ENCODE data around the gene JAG1. TPM values are rescaled to one million over a fixed set of nuclear protein-coding genes. Genes with fewer than 3 reads are reported as not detected.
A peak's percentile ranks its signal among the peaks of the same experiment; 100 is the strongest.

Gene JAG1
- total RNA-seq, 4 donors from 2014 or later, result 35.2 to 73.5 (median 65.3) TPM

GRCh38 chr20:10662661-10663458, 10.9 kb downstream of the JAG1 start:
- H3K4me1 ChIP-seq, result peaks cover 0 to 43% (median 2%) of the 10 kb centered on the region in 4 donors
- H3K27ac ChIP-seq, result peak overlapping the region in 1 of 4 donors; percentile 19
- H3K4me3 ChIP-seq, result no peak overlapping the region

GRCh38 chr20:10662151-10662550, 11.6 kb downstream of the JAG1 start:
- DNase-seq, result no peak
- Histone ChIP-seq H3K27ac (peak overlapping the region in 1 of 4 donors; percentile 19), H3K36me3 (peaks cover 0 to 63% (median 0%) of the 10 kb centered on the region in 3 donors), H3K4me3 (no peak overlapping the region), H3K9me3 (no peaks in the 10 kb centered on the region), H3K4me1 (peaks cover 0 to 43% (median 2%) of the 10 kb centered on the region in 4 donors), H3K27me3 (no peaks in the 10 kb centered on the region)
- TF ChIP-seq CTCF (IDR thresholded peaks at IDR 0.05) (no peak), POLR2A (IDR thresholded peaks at IDR 0.05) (no peak)

More at GRCh38 chr20:10662661-10663458, 10.9 kb downstream of the JAG1 start:
- no peaks in the 10 kb centered on the region for H3K9me3 ChIP-seq
- TF ChIP-seq POLR2A (IDR thresholded peaks at IDR 0.05), result no peak
- no peak for TF ChIP-seq CTCF (IDR thresholded peaks at IDR 0.05)
- no peak for DNase-seq
- H3K36me3 ChIP-seq, result peaks cover 0 to 64% (median 0%) of the 10 kb centered on the region in 3 donors
- H3K27me3 ChIP-seq, result no peaks in the 10 kb centered on the region

- Histone ChIP-seq H3K4me1 (peaks cover 0 to 34% (median 2%) of the 10 kb centered on the region in 4 donors), H3K4me3 (no peak overlapping the region), H3K36me3 (peaks cover 0 to 65% (median 0%) of the 10 kb centered on the region in 3 donors), H3K27ac (peak overlapping the region in 1 of 4 donors; percentile 41), H3K27me3 (no peaks in the 10 kb centered on the region), H3K9me3 (no peaks in the 10 kb centered on the region)
- TF ChIP-seq POLR2A (IDR thresholded peaks at IDR 0.05) (no peak), CTCF (IDR thresholded peaks at IDR 0.05) (no peak)
- DNase-seq, result no peak
Observed at GRCh38 chr20:10661261-10661660, 12.5 kb downstream of the JAG1 start.

- Histone ChIP-seq H3K9me3 (no peaks in the 10 kb centered on the region), H3K36me3 (peaks cover 0 to 71% (median 0%) of the 10 kb centered on the region in 3 donors), H3K4me1 (peaks cover 0 to 30% (median 2%) of the 10 kb centered on the region in 4 donors), H3K27me3 (no peaks in the 10 kb centered on the region), H3K4me3 (no peak overlapping the region), H3K27ac (peak overlapping the region in 1 of 4 donors; percentile 41)
- DNase-seq, result no peak
- TF ChIP-seq POLR2A (IDR thresholded peaks at IDR 0.05) (no peak), CTCF (IDR thresholded peaks at IDR 0.05) (no peak)
Observed at GRCh38 chr20:10660661-10661060, 13.1 kb downstream of the JAG1 start.

GRCh38 chr20:10659651-10660601, 13.9 kb downstream of the JAG1 start:
- H3K27me3 ChIP-seq, result no peaks in the 10 kb centered on the region
- no peak for DNase-seq
- H3K36me3 ChIP-seq, result peaks cover 0 to 78% (median 0%) of the 10 kb centered on the region in 3 donors
- H3K4me3 ChIP-seq, result no peak overlapping the region
- peak overlapping the region in 2 of 4 donors; percentile 5 to 41 for H3K27ac ChIP-seq
- H3K9me3 ChIP-seq, result no peaks in the 10 kb centered on the region
- peaks cover 0 to 29% (median under 1%) of the 10 kb centered on the region in 4 donors for H3K4me1 ChIP-seq
- TF ChIP-seq CTCF (IDR thresholded peaks at IDR 0.05), result no peak
- no peak for TF ChIP-seq POLR2A (IDR thresholded peaks at IDR 0.05)
